ENCODE data around the gene FNTB. TPM values are rescaled to one million over a fixed set of nuclear protein-coding genes. Genes with fewer than 3 reads are reported as not detected.
A peak's percentile ranks its signal among the peaks of the same experiment; 100 is the strongest.

FNTB gene
- 10 to 100 TPM; 24.7 to 47.1 TPM for total RNA-seq

DNA sequence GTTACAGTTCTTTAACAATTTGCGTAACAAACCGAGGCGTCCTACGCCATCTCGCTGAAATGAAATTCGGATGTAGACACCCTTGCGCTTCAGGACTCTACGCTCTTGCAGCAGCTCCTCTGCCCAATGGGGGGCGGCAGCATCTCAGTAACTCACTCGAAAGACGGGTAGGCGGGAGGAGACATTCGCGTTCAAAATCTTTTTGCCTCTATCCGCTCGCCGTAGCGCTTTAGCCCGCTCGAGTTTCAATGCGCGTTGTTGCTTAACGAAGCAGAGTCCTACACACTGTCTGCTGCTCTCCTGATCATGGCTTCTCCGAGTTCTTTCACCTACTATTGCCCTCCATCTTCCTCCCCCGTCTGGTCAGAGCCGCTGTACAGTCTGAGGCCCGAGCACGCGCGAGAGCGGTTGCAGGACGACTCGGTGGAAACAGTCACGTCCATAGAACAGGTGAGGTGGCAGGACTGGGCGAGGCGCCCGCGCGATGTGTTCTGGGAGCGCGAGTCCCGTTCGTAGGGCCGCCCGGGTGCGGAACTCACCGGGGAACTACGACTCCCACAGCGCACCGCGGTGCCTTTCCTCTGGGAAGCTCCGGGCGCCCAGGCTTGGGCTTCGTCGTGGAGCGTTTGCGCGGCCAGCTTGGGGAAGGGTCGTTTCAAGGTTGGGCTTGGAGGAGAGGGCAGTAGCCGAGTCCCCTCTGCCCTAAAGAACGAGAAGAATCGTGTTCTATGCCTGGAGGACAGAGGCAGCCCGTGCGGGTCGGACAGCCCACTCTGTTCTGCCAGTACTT lies at the start of gene FNTB:
Gene FNTB (plus strand): TSS at position 248 of the 790 bp plus-strand sequence. CDS start 59 bp downstream, at position 307.
- H3K9me3 Mint-ChIP-seq: no peaks in the 10 kb centered on the region
- H3K4me1 Mint-ChIP-seq: peaks cover 40% of the 10 kb centered on the region
- H3K27ac Mint-ChIP-seq: peak within 1 kb of the TSS; percentile 97

GRCh38 chr14:64937171-64937820 lies 49.4 kb upstream of the FNTB start:
- no peaks in the 10 kb centered on the region for H3K27me3 Mint-ChIP-seq
- H3K27ac Mint-ChIP-seq: peak overlapping the region; percentile 44
- H3K36me3 Mint-ChIP-seq (ENCODE audit: low read depth): peaks cover 30% of the 10 kb centered on the region
- H3K9me3 Mint-ChIP-seq: no peaks in the 10 kb centered on the region
- no peak overlapping the region for H3K4me3 Mint-ChIP-seq
- H3K4me1 Mint-ChIP-seq: peaks cover 34% of the 10 kb centered on the region
- no peak for ATAC-seq (replicated peaks)

More for the DNA sequence above, at the start of gene FNTB:
- H3K27me3 Mint-ChIP-seq: peaks cover 7% of the 10 kb centered on the region
- H3K36me3 Mint-ChIP-seq (ENCODE audit: low read depth): peaks cover 28% of the 10 kb centered on the region
- peak within 1 kb of the TSS; percentile 91 for H3K4me3 Mint-ChIP-seq
- peak; percentile 98 for ATAC-seq (replicated peaks)

- H3K4me1 Mint-ChIP-seq: peaks cover 34% of the 10 kb centered on the region
- H3K27ac Mint-ChIP-seq: peak overlapping the region; percentile 44
- peaks cover 31% of the 10 kb centered on the region for H3K36me3 Mint-ChIP-seq (ENCODE audit: low read depth)
These were observed 48.9 kb upstream of the FNTB start for GRCh38 chr14:64937821-64938193.

GRCh38 chr14:64938972-64939816 lies 47.5 kb upstream of the FNTB start:
- H3K27me3 Mint-ChIP-seq: no peaks in the 10 kb centered on the region

More at GRCh38 chr14:64937821-64938193, 48.9 kb upstream of the FNTB start:
- H3K9me3 Mint-ChIP-seq: no peaks in the 10 kb centered on the region
- no peak overlapping the region for H3K4me3 Mint-ChIP-seq
- ATAC-seq (replicated peaks): no peak
- H3K27me3 Mint-ChIP-seq: no peaks in the 10 kb centered on the region

GRCh38 chr14:64939817-64940190 lies 46.9 kb upstream of the FNTB start:
- ATAC-seq (replicated peaks): no peak
- Mint-ChIP-seq H3K4me1 (peaks cover 29% of the 10 kb centered on the region), H3K27me3 (no peaks in the 10 kb centered on the region), H3K36me3 (ENCODE audit: low read depth) (peaks cover 44% of the 10 kb centered on the region), H3K4me3 (no peak overlapping the region), H3K27ac (peak overlapping the region; percentile 18), H3K9me3 (no peaks in the 10 kb centered on the region)

More at GRCh38 chr14:64938972-64939816, 47.5 kb upstream of the FNTB start:
- Mint-ChIP-seq H3K4me1 (peaks cover 33% of the 10 kb centered on the region), H3K36me3 (ENCODE audit: low read depth) (peaks cover 39% of the 10 kb centered on the region), H3K27ac (peak overlapping the region; percentile 18), H3K4me3 (no peak overlapping the region), H3K9me3 (no peaks in the 10 kb centered on the region)
- no peak for ATAC-seq (replicated peaks)

DNA sequence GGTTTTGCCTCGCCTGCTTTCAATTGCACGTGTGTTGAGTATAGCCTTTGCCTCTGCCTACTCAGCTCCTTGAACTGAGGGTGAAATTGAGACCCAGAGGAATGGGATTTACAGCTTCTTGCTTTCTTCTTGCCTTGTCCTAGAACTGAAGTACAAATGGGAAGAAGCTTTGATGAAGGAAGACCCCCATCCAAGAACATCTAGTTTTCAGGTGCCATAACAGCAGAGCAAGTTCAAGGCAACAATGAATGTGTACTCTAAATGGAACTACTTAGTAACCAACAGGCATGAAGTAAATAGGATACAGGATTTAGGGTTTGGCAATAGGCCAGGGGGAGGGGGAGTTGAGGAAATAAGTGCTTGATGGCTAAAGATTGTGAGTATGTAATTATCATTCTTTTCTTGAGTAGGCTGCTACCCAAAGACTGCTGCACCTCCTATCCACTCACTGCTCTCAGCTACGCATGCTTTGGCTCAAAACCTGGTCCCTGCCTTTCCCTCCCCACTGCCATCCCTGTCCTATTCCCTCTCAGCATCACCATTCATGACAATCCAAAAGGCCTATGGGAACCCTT lies 46.3 kb upstream of the FNTB start:
- Mint-ChIP-seq H3K4me1 (peaks cover 26% of the 10 kb centered on the region), H3K36me3 (ENCODE audit: low read depth) (peaks cover 44% of the 10 kb centered on the region), H3K9me3 (no peaks in the 10 kb centered on the region), H3K4me3 (no peak overlapping the region), H3K27ac (peak overlapping the region; percentile 20), H3K27me3 (no peaks in the 10 kb centered on the region)
- no peak for ATAC-seq (replicated peaks)

- Mint-ChIP-seq H3K4me1 (peaks cover 20% of the 10 kb centered on the region), H3K27me3 (no peaks in the 10 kb centered on the region)
These were observed 44.1 kb upstream of the FNTB start, which contains the start of gene GPX2 for GRCh38 chr14:64942531-64943111. Gene GPX2, minus strand, starts transcription at chr14:64942745. Its CDS starts 19 bp downstream, at chr14:64942726.

GRCh38 chr14:64943556-64943955 lies 43.1 kb upstream of the FNTB start:
- H3K27me3 Mint-ChIP-seq: no peaks in the 10 kb centered on the region
- H3K27ac Mint-ChIP-seq: peak overlapping the region; percentile 54
- peaks cover 50% of the 10 kb centered on the region for H3K36me3 Mint-ChIP-seq (ENCODE audit: low read depth)
- no peaks in the 10 kb centered on the region for H3K9me3 Mint-ChIP-seq
- H3K4me1 Mint-ChIP-seq: peaks cover 15% of the 10 kb centered on the region
- no peak for ATAC-seq (replicated peaks)
- H3K4me3 Mint-ChIP-seq: no peak overlapping the region

More at GRCh38 chr14:64942531-64943111, 44.1 kb upstream of the FNTB start, which contains the start of gene GPX2:
- peaks cover 48% of the 10 kb centered on the region for H3K36me3 Mint-ChIP-seq (ENCODE audit: low read depth)
- H3K27ac Mint-ChIP-seq: peak within 1 kb of the TSS; percentile 54
- no peak for ATAC-seq (replicated peaks)
- H3K9me3 Mint-ChIP-seq: no peaks in the 10 kb centered on the region
- no peak within 1 kb of the TSS for H3K4me3 Mint-ChIP-seq

- Mint-ChIP-seq H3K4me3 (no peak overlapping the region), H3K36me3 (ENCODE audit: low read depth) (peaks cover 45% of the 10 kb centered on the region), H3K9me3 (no peaks in the 10 kb centered on the region), H3K27me3 (no peaks in the 10 kb centered on the region), H3K27ac (peak overlapping the region; percentile 54), H3K4me1 (peaks cover 10% of the 10 kb centered on the region)
- no peak for ATAC-seq (replicated peaks)
These were observed 42.7 kb upstream of the FNTB start for GRCh38 chr14:64944041-64944440.

DNA sequence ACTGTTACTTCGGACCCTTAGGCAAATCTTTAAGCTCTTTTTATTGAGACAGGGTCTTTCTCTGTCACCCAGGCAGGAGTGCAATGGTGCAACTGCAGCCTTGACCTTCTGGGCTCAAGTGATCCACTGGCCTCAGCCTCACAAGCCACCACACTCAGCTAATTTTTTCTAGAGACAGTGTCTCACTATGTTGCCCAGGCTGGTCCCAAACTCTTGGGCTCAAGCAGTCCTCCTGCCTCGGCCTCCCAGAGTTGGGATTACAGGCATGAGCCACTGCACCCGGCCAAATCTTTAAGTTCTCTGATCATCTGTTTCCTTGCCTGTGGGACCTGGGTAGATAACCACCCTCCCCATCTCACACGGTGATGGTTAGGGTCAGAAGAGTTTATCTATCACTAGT lies 41.8 kb upstream of the FNTB start:
- H3K27me3 Mint-ChIP-seq: no peaks in the 10 kb centered on the region
- peaks cover 5% of the 10 kb centered on the region for H3K4me1 Mint-ChIP-seq
- no peak overlapping the region for H3K4me3 Mint-ChIP-seq
- no peak for ATAC-seq (replicated peaks)
- peaks cover 41% of the 10 kb centered on the region for H3K36me3 Mint-ChIP-seq (ENCODE audit: low read depth)
- H3K27ac Mint-ChIP-seq: no peak overlapping the region
- no peaks in the 10 kb centered on the region for H3K9me3 Mint-ChIP-seq

DNA sequence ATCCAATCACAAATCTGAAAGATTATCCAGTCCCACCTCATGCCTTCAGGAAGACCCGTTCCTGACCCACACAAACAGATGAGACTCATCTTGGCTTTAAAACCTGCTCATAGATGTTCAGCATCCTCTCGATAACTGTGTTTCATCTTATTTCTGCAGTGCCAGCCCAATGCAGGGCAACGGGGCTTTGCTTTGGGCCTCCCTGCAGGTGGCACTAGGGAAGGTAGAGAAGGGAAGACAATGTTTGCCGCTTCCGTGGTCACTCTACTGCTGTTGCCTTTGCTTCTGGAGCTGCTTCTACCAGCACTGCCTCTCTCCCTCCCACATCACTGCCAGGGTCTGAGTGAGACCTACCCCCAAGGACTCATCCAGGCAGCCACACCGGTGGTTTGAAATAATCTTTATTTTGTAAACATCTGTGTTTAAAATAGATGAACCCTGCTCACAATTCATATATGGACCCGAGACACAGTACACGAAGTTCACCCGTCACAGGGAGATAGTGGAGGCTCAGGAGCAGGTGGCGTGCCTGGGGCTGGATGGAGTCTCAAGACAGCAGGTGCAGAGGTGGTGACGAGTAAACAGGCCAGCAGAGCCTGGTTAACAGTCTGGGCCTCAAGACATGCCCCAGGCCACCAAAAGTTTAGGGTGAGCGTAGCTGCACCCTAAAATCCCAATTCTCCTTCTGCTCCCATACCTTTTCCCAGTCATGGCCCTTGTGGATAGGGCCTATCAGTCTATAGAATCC lies 41.1 kb upstream of the FNTB start:
- no peak for ATAC-seq (replicated peaks)
- Mint-ChIP-seq H3K4me1 (no peaks in the 10 kb centered on the region), H3K4me3 (no peak overlapping the region), H3K36me3 (ENCODE audit: low read depth) (peaks cover 39% of the 10 kb centered on the region), H3K27ac (peak overlapping the region; percentile 29), H3K9me3 (no peaks in the 10 kb centered on the region), H3K27me3 (no peaks in the 10 kb centered on the region)

GRCh38 chr14:64946310-64947045 lies 40.2 kb upstream of the FNTB start:
- no peak for ATAC-seq (replicated peaks)
- Mint-ChIP-seq H3K27ac (peak overlapping the region; percentile 26), H3K9me3 (no peaks in the 10 kb centered on the region), H3K27me3 (no peaks in the 10 kb centered on the region), H3K36me3 (ENCODE audit: low read depth) (peaks cover 34% of the 10 kb centered on the region), H3K4me3 (no peak overlapping the region), H3K4me1 (no peaks in the 10 kb centered on the region)

Measured in activated T-helper 17 cell treated with anti-CD3 and anti-CD28 coated beads, Interleukin-2, amount 50 U/mL, for 72 hours (primary cell).